ENCODE data around the gene WDR81. TPM values are rescaled to one million over a fixed set of nuclear protein-coding genes. Genes with fewer than 3 reads are reported as not detected.

The WDR81 gene
- total RNA-seq, 2 donors from 2014 or later, result 13.4 to 17.9 TPM

DNA sequence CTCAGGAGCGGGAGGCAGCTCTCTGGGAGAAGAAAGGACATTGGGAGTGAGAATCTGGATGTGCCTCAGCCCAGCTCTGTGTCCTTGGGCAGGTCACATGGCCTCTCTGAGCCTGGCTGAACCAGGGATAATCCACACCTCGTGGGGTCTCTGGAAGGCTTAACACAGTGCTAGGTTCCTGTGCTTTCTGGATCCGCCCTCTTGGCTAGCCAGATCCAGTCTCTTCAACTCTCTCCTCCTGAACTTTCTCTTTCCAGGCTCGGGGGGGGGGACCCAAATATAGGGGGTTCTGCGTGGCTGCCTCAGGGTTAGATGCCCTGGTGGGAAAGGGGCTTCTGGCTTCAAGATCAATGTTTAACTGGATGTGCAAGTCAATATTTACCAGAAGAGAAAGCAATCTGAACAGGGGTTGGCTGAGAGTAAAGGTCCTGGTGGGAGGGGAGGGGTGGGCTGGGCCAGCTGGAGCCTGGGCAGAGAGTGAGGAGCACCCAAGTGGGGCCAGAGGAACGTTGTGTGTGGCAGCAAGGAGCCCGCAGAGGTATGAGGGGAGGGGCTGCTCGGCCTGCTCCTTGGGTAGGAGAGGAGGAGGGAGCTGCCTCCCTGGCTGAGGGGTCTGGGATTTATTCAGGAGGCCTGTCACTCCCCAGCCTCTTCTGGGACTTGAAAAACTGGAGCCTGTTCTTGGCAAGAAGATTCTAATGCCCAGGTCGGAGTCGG lies 18.0 kb downstream of the WDR81 start, which contains the start of gene SERPINF2:
Gene SERPINF2, plus strand, starts transcription at position 501 of the 717 bp plus-strand sequence. CDS start 2,125 bp downstream, outside the sequence.
- TF ChIP-seq, protein P1, sequence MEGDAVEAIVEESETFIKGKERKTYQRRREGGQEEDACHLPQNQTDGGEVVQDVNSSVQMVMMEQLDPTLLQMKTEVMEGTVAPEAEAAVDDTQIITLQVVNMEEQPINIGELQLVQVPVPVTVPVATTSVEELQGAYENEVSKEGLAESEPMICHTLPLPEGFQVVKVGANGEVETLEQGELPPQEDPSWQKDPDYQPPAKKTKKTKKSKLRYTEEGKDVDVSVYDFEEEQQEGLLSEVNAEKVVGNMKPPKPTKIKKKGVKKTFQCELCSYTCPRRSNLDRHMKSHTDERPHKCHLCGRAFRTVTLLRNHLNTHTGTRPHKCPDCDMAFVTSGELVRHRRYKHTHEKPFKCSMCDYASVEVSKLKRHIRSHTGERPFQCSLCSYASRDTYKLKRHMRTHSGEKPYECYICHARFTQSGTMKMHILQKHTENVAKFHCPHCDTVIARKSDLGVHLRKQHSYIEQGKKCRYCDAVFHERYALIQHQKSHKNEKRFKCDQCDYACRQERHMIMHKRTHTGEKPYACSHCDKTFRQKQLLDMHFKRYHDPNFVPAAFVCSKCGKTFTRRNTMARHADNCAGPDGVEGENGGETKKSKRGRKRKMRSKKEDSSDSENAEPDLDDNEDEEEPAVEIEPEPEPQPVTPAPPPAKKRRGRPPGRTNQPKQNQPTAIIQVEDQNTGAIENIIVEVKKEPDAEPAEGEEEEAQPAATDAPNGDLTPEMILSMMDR (conservative IDR thresholded peaks at IDR 0.05), result no peak
- no peak within 1 kb of the TSS for H3K9ac ChIP-seq (ENCODE audit: extremely low read depth, low read length, poor library complexity, severe bottlenecking)
- peaks cover 1% of the 10 kb centered on the region for H3K27me3 Mint-ChIP-seq (ENCODE audit: insufficient read depth)
- H3K4me1 ChIP-seq (ENCODE audit: control insufficient read depth, insufficient read depth, low read length), result no peaks in the 10 kb centered on the region
- peaks cover 11% of the 10 kb centered on the region for H3K36me3 Mint-ChIP-seq (ENCODE audit: low read depth)
- no peak within 1 kb of the TSS for H3K27ac ChIP-seq (ENCODE audit: low read depth, low read length)
- H3K36me3 ChIP-seq (ENCODE audit: control insufficient read depth, insufficient read depth, low read length), result peaks cover 4% of the 10 kb centered on the region
- peaks cover 10% of the 10 kb centered on the region for H3K9me3 Mint-ChIP-seq
- DNase-seq, result no peak
- no peaks in the 10 kb centered on the region for H3K27me3 ChIP-seq (ENCODE audit: control insufficient read depth, insufficient read depth, low read length, poor library complexity, severe bottlenecking)
- H3K27ac Mint-ChIP-seq, result no peak within 1 kb of the TSS
- H3K4me3 ChIP-seq (ENCODE audit: low read length), result no peak within 1 kb of the TSS
- no peak within 1 kb of the TSS for H3K4me3 Mint-ChIP-seq
- H3K4me1 Mint-ChIP-seq, result peaks cover 2% of the 10 kb centered on the region
- WGBS, 2 experiments (ENCODE audit: insufficient coverage in 1 of 2, insufficient read length in 1 of 2), result 43 to 74% methylated on average over 3 to 10 of the region's 10 CpGs
- no peaks in the 10 kb centered on the region for H3K9me3 ChIP-seq (ENCODE audit: control insufficient read depth, low read length)

DNA sequence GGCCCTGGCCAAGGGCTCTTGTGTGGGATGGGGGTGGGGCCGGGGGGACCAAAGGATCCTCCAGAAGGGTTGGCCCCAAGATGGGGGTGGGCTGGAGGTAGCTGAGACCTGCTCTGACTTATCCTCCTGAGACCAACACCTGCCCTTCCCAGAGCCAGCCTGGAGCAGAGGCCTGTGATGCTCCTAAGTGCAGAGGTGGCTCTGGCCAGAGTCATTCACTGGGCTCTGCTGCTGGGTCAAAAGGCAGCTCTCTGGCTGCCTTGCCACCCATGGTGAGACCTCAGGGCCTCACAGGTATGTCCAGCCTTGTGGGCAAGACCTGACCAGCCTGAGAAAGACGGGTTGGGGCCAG lies 18.6 kb downstream of the WDR81 start:
- peaks cover 8% of the 10 kb centered on the region for H3K9me3 Mint-ChIP-seq
- no peak overlapping the region for H3K27ac ChIP-seq (ENCODE audit: low read depth, low read length)

DNA sequence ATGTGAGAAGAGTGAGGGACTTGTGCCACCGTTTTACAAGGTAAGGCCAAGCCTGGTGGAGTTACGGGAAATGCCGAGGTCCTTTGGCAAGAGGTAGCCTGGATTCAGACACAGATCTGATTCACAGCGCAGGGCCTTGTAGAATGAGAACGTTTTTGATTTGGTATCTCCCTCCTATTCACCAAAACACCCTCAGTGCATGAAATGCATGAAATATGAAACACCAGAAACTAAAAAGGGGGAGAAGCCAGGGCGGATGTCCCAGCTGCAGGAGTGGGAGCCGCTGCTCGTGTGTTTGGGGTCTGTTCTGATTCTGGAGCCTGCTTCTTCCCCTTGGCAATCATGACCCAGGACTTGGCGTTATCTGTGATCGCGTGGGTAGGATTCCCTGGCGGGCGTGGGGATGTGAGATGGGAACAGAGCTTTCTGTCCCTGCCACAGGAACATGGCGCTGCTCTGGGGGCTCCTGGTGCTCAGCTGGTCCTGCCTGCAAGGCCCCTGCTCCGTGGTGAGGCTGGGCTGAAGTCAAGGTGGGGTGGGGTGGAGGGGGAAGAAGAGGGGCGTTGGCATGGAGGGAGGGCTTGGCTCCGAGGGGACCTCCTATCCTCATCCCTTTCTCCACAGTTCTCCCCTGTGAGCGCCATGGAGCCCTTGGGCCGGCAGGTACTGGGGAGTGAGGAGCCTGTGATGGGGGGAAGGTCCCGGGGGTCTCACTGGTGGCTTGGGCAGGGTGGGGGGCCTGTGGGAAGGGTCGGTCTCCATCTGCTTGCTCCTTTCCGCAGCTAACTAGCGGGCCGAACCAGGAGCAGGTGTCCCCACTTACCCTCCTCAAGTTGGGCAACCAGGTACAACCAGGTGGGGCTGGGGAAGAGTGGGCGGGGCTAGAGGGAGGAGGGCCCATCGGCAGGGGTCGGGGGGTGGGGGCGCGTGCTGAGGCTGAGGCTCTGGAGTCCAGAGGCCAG lies 20.3 kb downstream of the WDR81 start:
- TF ChIP-seq, protein P1 (conservative IDR thresholded peaks at IDR 0.05), result no peak
- no peak overlapping the region for H3K9ac ChIP-seq (ENCODE audit: extremely low read depth, low read length, poor library complexity, severe bottlenecking)
- peaks cover 2% of the 10 kb centered on the region for H3K9me3 Mint-ChIP-seq
- peaks cover 1% of the 10 kb centered on the region for H3K27me3 Mint-ChIP-seq (ENCODE audit: insufficient read depth)
- 86 to 92% methylated on average over 10 to 26 of the region's 29 CpGs for WGBS, 2 experiments (ENCODE audit: insufficient coverage in 1 of 2, insufficient read length in 1 of 2)
- no peaks in the 10 kb centered on the region for H3K9me3 ChIP-seq (ENCODE audit: control insufficient read depth, low read length)
- no peak overlapping the region for H3K4me3 ChIP-seq (ENCODE audit: low read length)
- peaks cover 2% of the 10 kb centered on the region for H3K4me1 Mint-ChIP-seq
- no peak overlapping the region for H3K4me3 Mint-ChIP-seq
- no peak for DNase-seq
- no peak overlapping the region for H3K27ac ChIP-seq (ENCODE audit: low read depth, low read length)
- no peaks in the 10 kb centered on the region for H3K27me3 ChIP-seq (ENCODE audit: control insufficient read depth, insufficient read depth, low read length, poor library complexity, severe bottlenecking)
- H3K36me3 Mint-ChIP-seq (ENCODE audit: low read depth), result no peaks in the 10 kb centered on the region
- no peaks in the 10 kb centered on the region for H3K36me3 ChIP-seq (ENCODE audit: control insufficient read depth, insufficient read depth, low read length)
- no peaks in the 10 kb centered on the region for H3K4me1 ChIP-seq (ENCODE audit: control insufficient read depth, insufficient read depth, low read length)
- H3K27ac Mint-ChIP-seq, result no peak overlapping the region

More for the DNA sequence above, 18.6 kb downstream of the WDR81 start:
- peaks cover 1% of the 10 kb centered on the region for H3K27me3 Mint-ChIP-seq (ENCODE audit: insufficient read depth)
- no peak overlapping the region for H3K27ac Mint-ChIP-seq
- TF ChIP-seq, protein P1 (conservative IDR thresholded peaks at IDR 0.05), result no peak
- no peak overlapping the region for H3K4me3 Mint-ChIP-seq
- Histone ChIP-seq H3K36me3 (ENCODE audit: control insufficient read depth, insufficient read depth, low read length) (peaks cover 3% of the 10 kb centered on the region), H3K9me3 (ENCODE audit: control insufficient read depth, low read length) (no peaks in the 10 kb centered on the region), H3K9ac (ENCODE audit: extremely low read depth, low read length, poor library complexity, severe bottlenecking) (no peak overlapping the region), H3K27me3 (ENCODE audit: control insufficient read depth, insufficient read depth, low read length, poor library complexity, severe bottlenecking) (no peaks in the 10 kb centered on the region), H3K4me1 (ENCODE audit: control insufficient read depth, insufficient read depth, low read length) (no peaks in the 10 kb centered on the region), H3K4me3 (ENCODE audit: low read length) (no peak overlapping the region)
- DNase-seq, result no peak
- peaks cover 6% of the 10 kb centered on the region for H3K36me3 Mint-ChIP-seq (ENCODE audit: low read depth)
- H3K4me1 Mint-ChIP-seq, result peaks cover 2% of the 10 kb centered on the region
- 95% methylated on average over 2 of the region's 2 CpGs; no CpG with 5 or more reads in 1 of the 2 experiments for WGBS, 2 experiments (ENCODE audit: insufficient coverage in 1 of 2, insufficient read length in 1 of 2)
